IMR-90 (cell line): ENCODE data around the gene RNGTT. TPM values are rescaled to one million over a fixed set of nuclear protein-coding genes. Genes with fewer than 3 reads are reported as not detected.
"Not testable (repeated sequence)": the region's sequence is repeated elsewhere in the genome, so short reads cannot be mapped to it uniquely, and the experiment has no call there.

ENCODE experiments used
- ATAC-seq: fragments of 200-7000 bp; cut with Tn5 transposase; 2 replicates; pipeline ENCODE4 v1.9.1; 2020; ENCODE audit warnings: low read depth, mild to moderate bottlenecking, moderate library complexity
- BruUV-seq: library from RNA; stranded (reverse); fragments of 400-500 nt; replicated peaks from 2 replicates; lab custom pipeline; 2021; lab: Mats Ljungman, UMichigan
- CTCF ChIA-PET: fragments of 300-600 bp; formaldehyde crosslinking; extraction: SDS; loops from one replicate; lab custom pipeline; 2021; ENCODE audit warnings: antibody characterized with exemption; lab: Yijun Ruan, JAX
- POLR2A ChIA-PET: fragments of 300-600 bp; sonication (Branson Sonifier 250); formaldehyde crosslinking; loops from one replicate; lab custom pipeline; 2022; ENCODE audit warnings: antibody characterized with exemption; ENCODE audit not compliant: unreplicated experiment; lab: Charles Lee
- DNase-seq: peaks from one replicate; pipeline ENCODE4 v3.0.0; 2013
- H2AFZ ChIP-seq: replicated peaks from 2 replicates; pipeline ENCODE3; 2013; ENCODE audit warnings: low read length, mild to moderate bottlenecking; ENCODE audit not compliant: poor library complexity
- H2AK5ac ChIP-seq: 2 replicates; pipeline ENCODE4 v1.6.1; 2013; ENCODE audit warnings: low read depth, low read length, inconsistent platforms
- H2AK9ac ChIP-seq: replicated peaks from 2 replicates; pipeline ENCODE3; 2013; ENCODE audit warnings: mild to moderate bottlenecking, low read depth, low read length, moderate library complexity; ENCODE audit not compliant: poor library complexity
- H2BK120ac ChIP-seq: 2 replicates; pipeline ENCODE4 v1.6.1; 2013; ENCODE audit warnings: low read depth, low read length, inconsistent platforms
- H2BK15ac ChIP-seq: 3 replicates; pipeline ENCODE4 v1.6.1; 2013; ENCODE audit warnings: low read depth, low read length, inconsistent platforms
- H2BK20ac ChIP-seq: 2 replicates; pipeline ENCODE4 v1.6.1; 2013; ENCODE audit warnings: low read depth, mild to moderate bottlenecking, inconsistent platforms, low read length, moderate library complexity
- H2BK5ac ChIP-seq: 2 replicates; pipeline ENCODE4 v1.6.1; 2013; ENCODE audit warnings: mild to moderate bottlenecking, low read depth, low read length, inconsistent platforms; ENCODE audit not compliant: poor library complexity, severe bottlenecking
- H3K14ac ChIP-seq: replicated peaks from 2 replicates; pipeline ENCODE4 v1.6.1; 2013; ENCODE audit warnings: low read depth, low read length, inconsistent platforms
- H3K18ac ChIP-seq: 2 replicates; pipeline ENCODE4 v1.6.1; 2013; ENCODE audit warnings: low read depth, low read length, control low read depth
- H3K23ac ChIP-seq: 2 replicates; pipeline ENCODE4 v1.6.1; 2013; ENCODE audit warnings: low read depth, low read length, inconsistent platforms
- H3K27ac ChIP-seq: 2 replicates; pipeline ENCODE4 v1.5.1; 2013; ENCODE audit warnings: mild to moderate bottlenecking, control low read depth, low read length; ENCODE audit not compliant: insufficient read depth
- H3K27me3 ChIP-seq: 2 replicates; pipeline ENCODE4 v1.6.1; 2013; ENCODE audit warnings: low read length; ENCODE audit not compliant: control insufficient read depth, insufficient read depth
- H3K36me3 ChIP-seq: 2 replicates; pipeline ENCODE4 v1.6.1; 2013; ENCODE audit warnings: low read length, mixed read lengths; ENCODE audit not compliant: control insufficient read depth, insufficient read depth
- H3K4ac ChIP-seq: 2 replicates; pipeline ENCODE4 v1.6.1; 2013; ENCODE audit warnings: low read depth, low read length, inconsistent platforms
- H3K4me1 ChIP-seq: 2 replicates; pipeline ENCODE4 v1.6.1; 2013; ENCODE audit warnings: low read length, mixed read lengths; ENCODE audit not compliant: control insufficient read depth, insufficient read depth
- H3K4me2 ChIP-seq: 2 replicates; pipeline ENCODE4 v1.6.1; 2013; ENCODE audit warnings: low read depth, mild to moderate bottlenecking, control low read depth, low read length, moderate library complexity
- H3K4me3 ChIP-seq: 2 replicates; pipeline ENCODE4 v1.5.1; 2013; ENCODE audit warnings: low read depth, mild to moderate bottlenecking, control low read depth, low read length, moderate library complexity; ENCODE audit not compliant: insufficient read depth
- H3K56ac ChIP-seq: 2 replicates; pipeline ENCODE4 v1.6.1; 2013; ENCODE audit warnings: low read length, inconsistent platforms; ENCODE audit not compliant: insufficient read depth; ENCODE audit errors: extremely low read depth
- H3K79me1 ChIP-seq, 2 experiments: 2 replicates each; pipeline ENCODE4 v1.6.1; 2013; ENCODE audit warnings: low read length in 2 of 2, inconsistent platforms in 1 of 2, low read depth in 1 of 2
- H3K9ac ChIP-seq: 2 replicates; pipeline ENCODE4 v1.6.1; 2013; ENCODE audit warnings: low read depth, low read length, control low read depth
- H3K9me1 ChIP-seq: 2 replicates; pipeline ENCODE4 v1.6.1; 2013; ENCODE audit warnings: low read length, inconsistent platforms; ENCODE audit not compliant: insufficient read depth
- H3K9me3 ChIP-seq: 2 replicates; pipeline ENCODE4 v1.6.1; 2013; ENCODE audit warnings: low read length; ENCODE audit not compliant: control insufficient read depth, insufficient read depth
- H4K20me1 ChIP-seq: 2 replicates; pipeline ENCODE4 v1.6.1; 2013; ENCODE audit warnings: low read length, inconsistent platforms; ENCODE audit not compliant: insufficient read depth
- H4K5ac ChIP-seq: 2 replicates; pipeline ENCODE4 v1.6.1; 2013; ENCODE audit warnings: mild to moderate bottlenecking, low read depth, low read length, control low read depth
- H4K8ac ChIP-seq, 2 experiments: 2 replicates each; pipeline ENCODE4 v1.6.1; 2013; ENCODE audit warnings: low read depth in 2 of 2, low read length in 2 of 2, control low read depth in 1 of 2, inconsistent platforms in 1 of 2
- H4K91ac ChIP-seq: 2 replicates; pipeline ENCODE4 v1.6.1; 2013; ENCODE audit warnings: low read depth, low read length, inconsistent platforms; ENCODE audit not compliant: insufficient read depth
- WGBS, 2 experiments: methylation state at CpG; one replicate each; pipeline versions ENCODE4 v1.1.5 to v1.1.7; 2013; ENCODE audit warnings: missing lambda C conversion rate in 2 of 2; ENCODE audit not compliant: insufficient read length in 1 of 2; ENCODE audit errors: extremely low coverage in 2 of 2; 5-methylcytosine and 5-hydroxymethylcytosine counted together
- dilution Hi-C: fragments of 300-500 bp; cut with HindIII; formaldehyde crosslinking; loops from one replicate; pipeline ENCODE4 v1.14.3; 2018; ENCODE audit warnings: low sequenced_read_pairs; ENCODE audit not compliant: unreplicated experiment
- in situ Hi-C: fragments of 300-500 bp; cut with MboI; formaldehyde crosslinking; loops from 3 replicates; pipeline ENCODE4 v1.14.3; 2019; ENCODE audit warnings: low sequenced_read_pairs, inconsistent platforms, mixed read lengths
- intact Hi-C: fragments of 100-400 bp; cut with micrococcal nuclease; formaldehyde crosslinking; loops from 2 replicates; pipeline ENCODE4 v1.10.0; 2022
- polyA plus RNA-seq, 3 experiments: library from polyadenylated mRNA; depleted of rRNA; stranded (reverse); fragments of >200 nt; gene quantifications; 2 replicates each; pipeline ENCODE4 v1.2.3, GENCODE V29; 2012; ENCODE audit warnings: low replicate concordance in 1 of 3
- total RNA-seq: library from RNA; depleted of rRNA; stranded (reverse); fragments of >200 nt; gene quantifications from 2 replicates; pipeline ENCODE4 v1.2.3, GENCODE V29; 2012

RNGTT gene
- total and polyA plus RNA-seq, 2 of the 4 experiments (the other 2 are of a cell fraction), result 5.4 to 21.7 TPM

- H4K20me1 ChIP-seq, intact Hi-C loops, H3K27me3 ChIP-seq, H3K79me1 ChIP-seq, H3K4ac ChIP-seq, H3K14ac ChIP-seq, in situ Hi-C loops, H3K9me1 ChIP-seq, H3K4me3 ChIP-seq, H3K27ac ChIP-seq, H3K9me3 ChIP-seq, DNase-seq, H4K8ac ChIP-seq, H3K9ac ChIP-seq, H3K23ac ChIP-seq, H2BK5ac ChIP-seq, H3K56ac ChIP-seq, ATAC-seq, H4K91ac ChIP-seq, BruUV-seq, H3K4me2 ChIP-seq, H3K18ac ChIP-seq, H2AK9ac ChIP-seq, POLR2A ChIA-PET, dilution Hi-C loops, H2BK15ac ChIP-seq, H2BK120ac ChIP-seq, CTCF ChIA-PET, H3K36me3 ChIP-seq, H2AFZ ChIP-seq, H2BK20ac ChIP-seq, H4K5ac ChIP-seq, H2AK5ac ChIP-seq, H3K4me1 ChIP-seq: not testable (repeated sequence)
- WGBS, 2 experiments, result no CpG with 5 or more reads among the region's 2 CpGs
Observed at GRCh38 chr6:88969255-88969654, 5.8 kb upstream of the RNGTT start.
